ENCODE results near the gene PSMA6.
"Not testable (repeated sequence)": the region's sequence is repeated elsewhere in the genome, so short reads cannot be mapped to it uniquely, and the experiment has no call there.

PSMA6 gene

GRCh38 chr14:35284506-35284905 lies 7.7 kb upstream of the PSMA6 start:
- no peak for DNase-seq (ENCODE audit: low read depth in 2 of 3, low spot score in 1 of 3)

GRCh38 chr14:35285168-35286002 lies 6.8 kb upstream of the PSMA6 start:
- peak in 1 of 3 donors; percentile 25 for DNase-seq (ENCODE audit: low read depth in 2 of 3, low spot score in 1 of 3)

- no peak for DNase-seq (ENCODE audit: low read depth in 2 of 3, low spot score in 1 of 3)
Measured at GRCh38 chr14:35286003-35286600, 6.1 kb upstream of the PSMA6 start.

GRCh38 chr14:35286707-35287106 lies 5.5 kb upstream of the PSMA6 start:
- DNase-seq (ENCODE audit: low read depth in 2 of 3, low spot score in 1 of 3), result no peak

GRCh38 chr14:35287431-35288013 lies 4.7 kb upstream of the PSMA6 start:
- DNase-seq (ENCODE audit: low read depth in 2 of 3, low spot score in 1 of 3), result peak; percentile 53 to 56 (median 55)

GRCh38 chr14:35289623-35290022 lies 2.6 kb upstream of the PSMA6 start:
- no peak for DNase-seq (ENCODE audit: low read depth in 2 of 3, low spot score in 1 of 3)

GRCh38 chr14:35292770-35293561 lies 784 bp downstream of the PSMA6 start:
- DNase-seq (ENCODE audit: low read depth in 2 of 3, low spot score in 1 of 3), result no peak

GRCh38 chr14:35295845-35296161 lies 3.6 kb downstream of the PSMA6 start:
- DNase-seq (ENCODE audit: low read depth in 2 of 3, low spot score in 1 of 3), result no peak

- no peak for DNase-seq (ENCODE audit: low read depth in 2 of 3, low spot score in 1 of 3)
Measured at GRCh38 chr14:35296545-35296944, 4.4 kb downstream of the PSMA6 start.

- DNase-seq (ENCODE audit: low read depth in 2 of 3, low spot score in 1 of 3), result no peak
Measured at GRCh38 chr14:35297706-35298105, 5.5 kb downstream of the PSMA6 start.

GRCh38 chr14:35298351-35298750 lies 6.2 kb downstream of the PSMA6 start:
- no peak for DNase-seq (ENCODE audit: low read depth in 2 of 3, low spot score in 1 of 3)

GRCh38 chr14:35299708-35300107 lies 7.5 kb downstream of the PSMA6 start:
- no peak for DNase-seq (ENCODE audit: low read depth in 2 of 3, low spot score in 1 of 3)

- no peak for DNase-seq (ENCODE audit: low read depth in 2 of 3, low spot score in 1 of 3)
Measured at GRCh38 chr14:35300228-35300627, 8.0 kb downstream of the PSMA6 start.

- not testable (repeated sequence) for DNase-seq (ENCODE audit: low read depth in 2 of 3, low spot score in 1 of 3)
Measured at GRCh38 chr14:35301334-35301733, 9.2 kb downstream of the PSMA6 start.

- DNase-seq (ENCODE audit: low read depth in 2 of 3, low spot score in 1 of 3), result no peak
Measured at GRCh38 chr14:35301735-35302528, 9.8 kb downstream of the PSMA6 start.

GRCh38 chr14:35303149-35303935 lies 11.2 kb downstream of the PSMA6 start:
- DNase-seq (ENCODE audit: low read depth in 2 of 3, low spot score in 1 of 3), result no peak

GRCh38 chr14:35304812-35305462 lies 12.8 kb downstream of the PSMA6 start:
- DNase-seq (ENCODE audit: low read depth in 2 of 3, low spot score in 1 of 3), result no peak

- no peak for DNase-seq (ENCODE audit: low read depth in 2 of 3, low spot score in 1 of 3)
Measured at GRCh38 chr14:35305633-35306032, 13.5 kb downstream of the PSMA6 start.

- no peak for DNase-seq (ENCODE audit: low read depth in 2 of 3, low spot score in 1 of 3)
Measured at GRCh38 chr14:35306114-35306513, 13.9 kb downstream of the PSMA6 start.

- no peak for DNase-seq (ENCODE audit: low read depth in 2 of 3, low spot score in 1 of 3)
Measured at GRCh38 chr14:35317820-35318219, 25.6 kb downstream of the PSMA6 start.
